GM19395 (cell line): ENCODE data around the gene LCN15.
"Not testable (repeated sequence)": the region's sequence is repeated elsewhere in the genome, so short reads cannot be mapped to it uniquely, and the experiment has no call there.

Source experiments
- ATAC-seq: cut with Tn5 transposase; IDR thresholded peaks from one replicate; pipeline ENCODE4 v1.9.1; 2021; ENCODE audit warnings: mild to moderate bottlenecking, moderate library complexity; ENCODE audit not compliant: unreplicated experiment

The LCN15 gene, protein sequence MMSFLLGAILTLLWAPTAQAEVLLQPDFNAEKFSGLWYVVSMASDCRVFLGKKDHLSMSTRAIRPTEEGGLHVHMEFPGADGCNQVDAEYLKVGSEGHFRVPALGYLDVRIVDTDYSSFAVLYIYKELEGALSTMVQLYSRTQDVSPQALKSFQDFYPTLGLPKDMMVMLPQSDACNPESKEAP

DNA sequence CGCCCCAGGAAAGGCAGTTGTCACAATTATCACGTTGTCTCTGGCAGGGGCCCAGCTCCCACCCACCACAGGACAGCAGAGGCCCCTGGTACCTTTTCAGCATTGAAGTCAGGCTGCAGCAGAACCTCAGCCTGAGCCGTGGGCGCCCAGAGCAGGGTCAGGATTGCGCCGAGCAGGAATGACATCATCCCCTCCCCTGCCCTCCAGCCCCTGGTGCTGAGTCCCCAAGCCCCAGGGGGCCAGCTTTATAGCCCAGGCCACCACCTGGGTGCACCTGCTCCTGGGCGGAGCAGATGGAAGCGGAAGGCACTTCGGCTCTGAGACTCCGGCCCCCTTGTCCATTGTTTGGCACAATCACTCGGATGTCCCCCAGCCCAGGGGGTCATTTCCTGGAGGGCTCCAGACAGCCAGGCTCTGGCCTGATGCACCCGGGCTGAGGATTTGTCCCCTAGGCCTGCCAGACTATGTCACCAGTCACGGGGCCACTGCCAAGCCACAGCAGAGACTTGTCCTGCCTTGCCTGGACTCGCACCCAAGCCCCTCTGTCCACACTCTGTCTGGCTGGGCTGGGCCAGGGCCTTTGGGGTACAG, at the start of gene LCN15:
TSS of gene LCN15 (minus strand) at position 218 of the 591 bp plus-strand sequence. CDS start at position 188, 30 bp downstream.
- no peak for ATAC-seq

DNA sequence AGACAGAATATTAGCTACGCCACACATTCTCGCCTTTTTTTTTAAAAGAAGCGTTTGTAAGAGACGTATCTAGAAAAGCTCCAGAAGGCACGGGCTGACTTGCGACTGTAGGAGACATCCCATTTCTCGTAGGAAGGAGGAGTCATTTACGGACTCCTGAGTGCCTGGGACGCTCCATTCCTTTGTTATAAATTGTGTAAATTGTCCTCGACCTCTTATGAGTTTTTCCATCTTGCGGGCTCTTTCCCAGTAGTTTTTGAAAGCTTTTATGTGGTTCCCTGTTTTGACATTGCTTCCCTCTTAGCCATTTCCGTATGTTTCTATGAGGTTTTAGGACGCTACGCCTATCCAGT, 44.5 kb upstream of the LCN15 start:
- ATAC-seq: no peak

DNA sequence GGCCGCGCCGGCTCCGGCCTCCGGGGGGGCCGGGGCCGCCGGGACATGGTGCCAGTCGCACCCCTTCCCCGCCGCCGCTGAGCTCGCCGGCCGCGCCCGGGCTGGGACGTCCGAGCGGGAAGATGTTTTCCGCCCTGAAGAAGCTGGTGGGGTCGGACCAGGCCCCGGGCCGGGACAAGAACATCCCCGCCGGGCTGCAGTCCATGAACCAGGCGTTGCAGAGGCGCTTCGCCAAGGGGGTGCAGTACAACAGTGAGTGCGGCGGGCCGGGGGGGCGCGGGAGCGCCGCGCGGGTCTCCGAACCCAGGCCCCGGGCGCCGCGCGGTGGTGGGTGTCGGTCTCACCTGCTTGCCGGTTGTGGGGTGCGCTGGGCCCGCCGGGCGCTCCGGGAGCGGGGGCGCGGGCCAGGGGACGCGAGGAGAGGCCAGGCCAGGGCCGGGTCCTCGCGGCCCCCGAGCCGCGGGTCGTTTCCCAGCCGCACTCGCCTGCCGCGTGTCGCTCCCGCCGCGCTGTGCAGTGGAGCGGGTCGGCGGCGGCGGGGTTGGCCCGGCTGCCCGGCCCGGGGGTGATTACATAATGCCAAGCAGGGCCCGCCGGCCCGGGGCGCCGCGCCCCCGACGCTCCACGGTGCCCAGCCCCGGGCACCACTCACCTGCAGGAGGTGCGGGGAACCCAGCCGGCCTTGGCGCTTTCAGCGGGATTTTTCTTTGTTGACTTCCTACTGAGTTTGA, 43.9 kb upstream of the LCN15 start:
- peak; percentile 37 for ATAC-seq

DNA sequence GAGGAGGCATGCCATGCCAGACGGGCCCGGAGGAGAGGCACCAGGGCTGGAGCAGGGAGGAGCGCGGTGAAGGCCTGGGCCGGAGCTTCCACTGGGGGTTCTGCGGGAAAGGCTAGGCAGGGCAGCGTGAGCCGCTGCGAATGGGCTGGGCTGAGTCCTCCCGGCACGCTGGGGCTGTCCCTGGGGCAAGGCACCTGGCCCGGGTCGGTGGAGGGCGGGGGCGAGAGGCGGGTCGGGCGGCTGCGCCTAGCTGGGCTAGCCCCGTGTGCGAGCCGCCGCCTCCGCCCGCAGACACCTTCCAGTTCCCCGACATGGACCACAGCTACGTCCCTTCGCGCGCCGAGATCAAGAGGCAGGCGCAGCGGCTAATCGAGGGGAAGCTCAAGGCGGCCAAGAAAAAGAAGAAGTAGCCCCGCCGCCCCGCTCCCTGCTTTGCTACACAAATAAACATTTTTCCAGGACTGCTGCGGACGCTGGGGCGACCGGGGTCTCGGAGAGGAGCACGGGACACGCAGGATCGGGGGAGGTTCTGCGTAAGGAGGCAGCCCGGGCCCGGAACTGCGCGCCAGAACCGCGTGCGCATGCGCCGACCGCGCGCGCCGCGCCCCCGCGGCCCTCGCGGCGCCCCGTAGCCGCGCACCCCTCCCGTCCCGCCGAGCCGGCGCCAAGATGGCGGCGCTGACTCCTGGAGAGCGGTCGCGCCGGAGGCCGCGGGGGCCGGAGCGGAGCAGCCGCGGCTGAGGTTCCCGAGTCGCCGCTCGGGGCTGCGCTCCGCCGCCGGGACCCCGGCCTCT, 43.2 kb upstream of the LCN15 start, which contains the start of gene RABL6:
TSS of gene RABL6 (plus strand) at position 668 of the 794 bp plus-strand sequence. CDS start 249 bp downstream, outside the sequence.
- peak; percentile 77 for ATAC-seq

DNA sequence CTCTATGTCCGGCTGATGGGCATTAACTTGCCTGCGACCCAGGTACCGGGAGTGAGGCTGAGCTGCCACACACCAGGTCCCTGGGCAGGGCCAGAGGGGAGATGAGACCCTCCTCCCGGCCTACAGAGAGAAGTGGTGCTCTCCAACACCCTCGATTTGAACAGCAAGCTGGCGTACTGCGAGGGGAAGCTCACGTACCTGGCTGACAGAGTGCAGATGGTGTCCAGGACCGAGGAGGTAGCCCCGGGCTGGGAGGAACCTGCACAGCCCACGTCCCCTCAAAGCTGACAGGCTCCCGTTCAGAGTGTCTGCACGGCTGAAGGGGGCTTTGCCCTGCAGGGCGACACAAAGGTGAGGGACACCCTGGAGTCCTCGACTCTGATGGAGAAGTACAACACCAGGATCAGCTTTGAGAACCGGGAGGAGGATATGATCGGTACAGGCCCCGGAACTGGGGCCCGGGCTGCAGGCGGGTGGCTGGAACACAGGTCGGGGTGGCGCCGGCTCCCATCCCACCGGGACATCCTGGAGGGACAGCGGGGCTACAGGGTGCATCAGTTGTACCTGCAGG, 42.4 kb upstream of the LCN15 start:
- ATAC-seq: no peak

DNA sequence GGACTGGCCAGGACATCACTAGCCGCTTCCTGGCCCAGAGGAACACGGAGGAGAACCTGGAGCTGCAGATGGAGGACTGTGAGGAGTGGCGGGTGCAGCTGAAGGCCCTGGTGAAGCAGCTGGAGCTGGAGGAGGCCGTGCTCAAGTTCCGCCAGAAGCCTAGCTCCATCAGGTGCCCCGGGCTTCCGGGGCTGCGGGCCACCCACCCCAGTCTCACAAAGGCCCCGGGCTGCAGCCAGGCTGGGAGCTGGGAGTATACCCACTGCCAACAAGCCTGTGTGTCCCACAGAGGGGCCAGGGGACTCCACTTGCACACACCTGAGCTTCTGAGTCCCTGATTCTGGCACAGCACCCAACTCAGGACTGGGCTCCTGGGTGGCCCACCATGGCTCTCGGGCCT, 41.7 kb upstream of the LCN15 start:
- no peak for ATAC-seq

DNA sequence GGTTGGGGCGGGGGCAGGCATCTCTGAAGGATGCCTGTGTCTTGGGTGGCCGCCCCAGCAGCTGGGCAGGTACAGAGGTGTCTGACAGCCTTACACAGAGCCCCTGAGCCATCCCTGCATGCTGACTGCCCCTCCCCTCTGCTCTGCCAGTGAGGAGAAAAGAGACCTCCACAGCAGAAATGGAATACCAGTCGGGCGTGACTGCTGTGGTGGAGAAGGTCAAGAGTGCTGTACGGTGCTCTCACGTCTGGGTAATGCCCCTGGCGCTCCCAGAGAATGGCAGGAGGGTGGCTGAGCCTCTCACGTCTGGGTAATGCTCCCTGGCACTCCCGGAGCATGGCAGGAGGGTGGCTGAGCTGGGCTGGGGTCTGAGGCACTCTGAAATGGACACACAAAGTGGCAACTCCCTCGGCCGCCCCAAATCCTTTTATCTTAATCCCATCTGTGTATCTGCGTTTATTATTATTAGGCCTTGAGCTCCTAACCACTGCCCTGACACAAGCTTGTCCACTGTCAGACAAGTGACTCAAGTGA, 41.0 kb upstream of the LCN15 start:
- no peak for ATAC-seq

DNA sequence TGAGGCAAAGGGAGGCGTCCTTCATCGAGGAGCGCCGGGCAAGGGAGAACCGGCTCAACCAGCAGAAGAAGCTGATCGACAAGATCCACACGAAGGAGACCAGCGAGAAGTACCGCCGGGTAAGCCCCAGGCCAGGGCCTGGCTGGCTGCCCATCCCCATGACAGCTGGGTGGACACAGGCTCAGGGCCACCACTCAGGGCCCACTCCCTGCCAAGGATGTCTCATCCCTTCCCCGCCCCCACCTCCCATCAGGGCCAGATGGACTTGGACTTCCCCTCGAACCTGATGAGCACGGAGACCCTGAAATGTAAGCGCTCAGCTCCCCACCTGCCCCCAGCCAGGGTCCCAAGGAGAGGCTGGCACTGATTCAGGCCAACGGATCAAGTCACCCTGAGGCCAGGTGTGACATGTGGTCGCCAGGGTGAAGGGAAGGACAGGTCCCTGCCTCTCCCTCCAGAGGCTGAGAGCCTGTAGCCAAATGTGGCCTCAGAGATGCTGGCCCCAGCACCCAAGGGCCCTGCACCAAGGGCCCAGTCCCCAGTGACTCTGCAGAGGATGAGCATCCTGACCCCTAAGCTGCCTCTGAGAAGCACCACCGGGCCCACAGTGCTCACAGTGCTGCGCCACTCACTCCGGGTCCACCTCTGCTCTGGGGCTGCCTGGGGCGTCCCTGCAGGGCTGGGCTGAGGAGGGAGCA, 40.3 kb upstream of the LCN15 start:
- no peak for ATAC-seq

DNA sequence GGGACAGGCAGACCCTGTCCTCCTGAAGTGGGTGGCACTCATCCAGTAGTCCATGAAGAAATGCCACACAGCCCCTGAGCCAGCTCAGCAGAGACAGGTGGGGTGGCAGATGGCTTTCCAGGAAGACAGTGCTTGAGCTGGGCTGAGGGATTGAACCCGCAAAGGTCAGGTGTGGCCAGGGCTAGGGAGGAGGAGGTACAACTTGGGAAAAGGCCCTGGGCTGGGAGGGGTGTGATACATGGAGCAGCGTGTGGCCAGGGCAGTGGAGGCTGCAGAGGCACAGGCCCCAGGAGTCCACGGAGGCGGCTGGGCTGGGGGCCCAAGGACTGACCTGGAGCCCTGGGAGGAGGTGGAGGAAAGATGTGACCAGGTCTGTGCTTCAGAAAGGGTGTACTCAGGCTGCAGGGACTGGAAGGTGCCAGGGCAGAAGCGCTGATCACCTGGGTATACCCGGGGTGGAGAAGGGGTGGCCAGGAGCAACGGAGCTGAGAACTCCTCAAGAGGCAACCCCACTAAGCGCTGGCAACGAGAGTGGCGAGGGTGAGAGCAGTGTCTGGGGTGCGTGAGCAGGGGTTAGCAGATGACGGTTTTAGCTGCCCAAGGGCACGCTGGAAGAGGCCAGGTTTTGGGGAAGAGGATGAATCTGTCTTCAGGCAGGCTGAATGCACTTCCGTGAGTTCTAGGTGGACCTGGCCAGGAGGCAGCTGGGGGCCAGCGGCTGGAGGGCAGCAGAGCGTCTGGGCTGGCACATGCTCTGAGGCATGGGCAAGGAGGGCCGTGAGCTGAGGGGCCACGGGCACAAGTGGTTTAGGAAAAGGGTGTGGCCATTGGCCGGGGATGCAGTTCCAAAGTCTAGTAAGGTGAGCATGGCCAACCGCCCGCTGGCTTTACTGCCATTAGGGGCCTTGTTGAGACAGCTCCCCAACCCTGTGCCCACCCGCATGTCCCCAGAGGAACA, 39.5 kb upstream of the LCN15 start:
- ATAC-seq: no peak

DNA sequence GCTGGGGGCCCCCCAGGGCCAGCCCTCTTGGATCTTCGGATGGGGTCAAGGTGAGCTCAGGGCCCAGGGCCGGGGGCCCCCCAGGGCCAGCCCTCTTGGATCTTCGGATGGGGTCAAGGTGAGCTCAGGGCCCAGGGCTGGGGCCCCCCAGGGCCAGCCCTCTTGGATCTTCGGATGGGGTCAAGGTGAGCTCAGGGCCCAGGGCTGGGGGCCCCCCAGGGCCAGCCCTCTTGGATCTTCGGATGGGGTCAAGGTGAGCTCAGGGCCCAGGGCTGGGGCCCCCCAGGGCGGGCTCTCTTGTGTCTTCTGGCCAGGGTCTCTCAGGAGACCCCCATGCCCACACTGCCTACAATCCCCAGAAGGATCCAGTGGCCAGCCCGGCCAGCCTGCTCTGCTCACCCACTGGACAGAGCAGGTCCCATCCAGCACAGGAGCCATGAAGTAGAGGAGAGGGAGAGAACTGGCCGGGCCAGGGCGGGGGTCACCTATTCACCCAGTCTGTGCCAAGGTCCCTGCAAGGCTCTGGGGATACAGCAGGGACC, 38.8 kb upstream of the LCN15 start:
- ATAC-seq: not testable (repeated sequence)

DNA sequence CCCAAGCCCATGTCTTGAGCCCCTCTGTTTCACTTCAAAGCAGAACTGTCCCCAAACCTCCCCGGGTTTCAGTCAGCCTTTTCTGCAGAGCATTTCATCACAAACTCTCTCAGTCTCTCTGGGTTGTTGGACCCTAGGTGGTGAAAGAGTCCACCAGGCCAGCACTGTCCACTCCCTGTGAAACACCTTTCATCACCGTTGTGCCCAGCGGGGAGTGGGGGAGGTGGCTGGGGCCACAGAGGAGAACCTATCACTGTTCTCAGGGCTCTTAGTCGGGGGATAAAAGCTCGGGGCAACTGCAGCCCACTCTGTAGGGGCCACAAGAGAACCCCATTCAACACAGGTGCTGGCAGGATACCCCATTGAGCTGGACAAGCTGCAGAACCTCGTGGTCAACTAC, 38.0 kb upstream of the LCN15 start:
- ATAC-seq: no peak

DNA sequence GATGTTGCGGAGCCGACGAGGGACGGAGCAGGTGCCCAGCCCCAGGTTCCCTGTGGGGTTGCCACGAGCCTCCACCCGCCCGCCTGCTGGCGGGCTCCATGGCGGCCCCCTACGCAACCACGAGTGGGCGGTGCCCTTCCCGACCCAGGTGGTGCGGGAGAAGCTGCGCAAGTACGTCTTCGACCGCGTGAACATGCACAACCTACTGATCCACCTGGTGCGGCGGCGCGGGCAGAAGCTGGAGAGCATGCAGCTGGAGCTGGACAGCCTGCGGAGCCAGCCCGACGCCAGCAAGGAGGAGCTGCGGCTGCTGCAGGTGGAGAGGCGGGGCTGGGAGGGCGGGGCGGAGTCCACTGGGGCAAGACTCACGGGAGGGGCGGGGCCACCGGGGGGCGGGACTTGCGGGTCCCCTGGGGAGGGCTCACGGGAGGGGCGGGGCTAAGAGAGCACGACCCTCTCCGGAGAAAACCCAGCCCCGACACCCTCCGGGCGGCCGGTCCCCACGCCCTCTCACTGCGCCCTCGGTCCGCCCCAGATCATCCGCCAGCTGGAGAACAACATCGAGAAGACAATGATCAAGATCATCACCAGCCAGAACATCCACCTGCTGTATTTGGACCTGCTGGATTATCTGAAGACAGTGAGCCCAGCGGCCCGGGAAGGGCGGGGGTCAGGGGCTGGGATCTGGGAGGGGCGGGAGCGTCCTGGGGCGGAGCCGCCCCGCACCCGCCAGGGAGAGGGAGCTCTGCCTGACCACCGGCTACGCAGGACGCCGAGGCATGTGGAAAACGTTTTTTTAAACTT, 35.7 kb upstream of the LCN15 start:
- ATAC-seq: peak; percentile 48

DNA sequence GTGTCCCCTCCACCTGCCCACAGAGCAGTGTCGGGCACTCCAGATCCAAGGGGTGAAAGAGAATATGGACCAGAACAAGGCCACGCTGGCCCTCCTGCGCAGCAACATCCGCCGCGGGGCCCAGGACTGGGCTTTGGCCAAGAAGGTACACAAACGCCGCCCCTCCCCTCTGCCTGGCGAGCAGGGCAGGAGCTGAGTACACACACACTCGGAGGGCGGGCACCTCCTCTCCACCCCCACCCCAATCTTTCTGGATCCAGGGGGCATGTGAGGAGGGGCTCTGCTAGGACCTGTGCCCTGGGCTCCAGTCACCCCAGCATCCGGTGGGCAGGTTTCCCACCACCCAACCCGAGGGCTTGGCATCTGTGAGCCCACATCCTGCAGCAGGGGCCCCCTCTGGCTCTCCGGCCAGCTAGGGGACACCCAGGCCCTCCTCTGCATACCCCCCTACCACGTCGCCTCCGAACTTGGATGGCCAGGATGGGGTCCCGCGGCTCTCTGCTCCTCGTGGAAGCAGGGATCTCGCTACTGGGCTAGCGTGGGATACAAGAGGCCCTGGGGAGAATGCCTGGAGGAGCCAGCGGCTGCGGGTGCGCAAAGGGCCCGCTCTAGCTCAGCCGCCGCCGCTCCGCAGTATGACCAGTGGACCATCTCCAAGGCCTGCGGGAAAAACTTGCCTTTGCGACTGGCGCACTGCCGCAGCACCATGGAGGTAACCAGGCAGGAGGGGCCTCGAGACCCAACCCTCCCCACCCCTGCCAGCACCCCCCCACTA, 34.9 kb upstream of the LCN15 start:
- no peak for ATAC-seq

DNA sequence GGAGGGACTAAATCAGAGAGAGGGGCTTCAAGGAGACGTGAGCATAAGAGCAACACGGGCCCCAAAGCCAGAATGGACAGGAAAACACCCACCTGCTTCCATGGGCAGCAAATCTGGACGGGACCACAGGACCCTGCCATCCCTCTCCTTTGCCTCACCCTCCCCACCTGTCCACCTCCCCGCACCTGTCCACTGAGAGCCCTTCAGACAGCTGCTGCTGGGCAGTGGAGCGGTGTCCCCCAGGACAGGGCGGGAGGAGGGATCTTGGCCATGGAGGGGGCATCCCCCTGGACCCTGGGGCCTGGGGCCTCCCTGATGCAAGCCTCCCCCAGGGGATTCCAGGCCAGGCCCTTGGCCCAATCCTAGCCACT, 34.4 kb upstream of the LCN15 start:
- no peak for ATAC-seq

DNA sequence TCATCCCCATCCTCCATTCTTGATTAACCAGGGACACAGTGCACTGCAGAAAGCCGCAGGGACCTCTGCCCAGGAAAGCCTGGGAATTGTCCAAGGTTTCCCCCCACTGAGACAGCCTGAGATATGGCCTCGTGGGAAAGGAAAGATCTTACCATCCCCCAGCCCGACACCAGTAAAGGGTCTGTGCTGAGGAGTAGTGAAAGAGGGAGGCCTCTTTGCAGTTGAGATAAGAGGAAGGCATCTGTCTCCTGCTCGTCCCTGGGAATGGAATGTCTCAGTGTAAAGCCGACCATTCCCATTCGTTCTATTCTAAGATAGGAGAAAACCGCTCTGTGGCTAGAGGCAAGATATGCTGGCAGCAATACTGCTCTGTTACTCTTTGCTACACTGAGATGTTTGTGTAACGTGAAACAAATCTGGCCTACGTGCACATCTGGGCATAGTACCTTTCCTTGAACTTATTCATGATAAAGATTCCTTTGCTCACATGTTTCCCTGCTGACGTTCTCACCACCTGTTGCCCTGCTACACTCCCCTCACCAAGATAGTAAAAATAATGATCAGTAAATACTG, 32.5 kb upstream of the LCN15 start:
- not testable (repeated sequence) for ATAC-seq

DNA sequence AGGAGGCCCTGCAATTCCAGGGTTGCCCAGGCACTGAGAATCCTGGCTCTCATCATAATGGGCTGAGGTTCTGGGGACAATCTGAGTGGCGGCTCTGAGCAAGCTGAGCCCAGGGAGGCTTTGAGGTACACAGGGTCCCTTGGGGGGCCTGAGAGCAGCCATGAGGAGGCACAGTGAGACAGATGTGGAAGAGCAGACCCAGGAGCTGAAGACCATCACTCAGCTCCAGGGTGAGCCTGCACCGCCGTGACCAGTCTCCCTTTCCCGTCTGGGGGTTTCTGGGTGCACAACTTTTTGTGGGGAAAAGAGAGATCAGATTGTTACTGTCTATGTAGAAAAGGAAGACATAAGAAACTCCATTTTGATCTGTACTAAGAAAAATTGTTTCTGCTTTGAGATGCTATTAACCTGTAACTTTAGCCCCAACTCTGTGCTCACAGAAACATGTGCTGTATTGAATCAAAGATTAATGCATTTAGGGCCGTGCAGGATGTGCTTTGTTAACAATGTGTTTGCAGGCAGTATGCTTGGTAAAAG, 32.0 kb upstream of the LCN15 start, which contains the start of gene CCDC183:
TSS of gene CCDC183 (plus strand) at position 101 of the 537 bp plus-strand sequence. CDS start at position 161, 60 bp downstream.
- ATAC-seq: no peak

DNA sequence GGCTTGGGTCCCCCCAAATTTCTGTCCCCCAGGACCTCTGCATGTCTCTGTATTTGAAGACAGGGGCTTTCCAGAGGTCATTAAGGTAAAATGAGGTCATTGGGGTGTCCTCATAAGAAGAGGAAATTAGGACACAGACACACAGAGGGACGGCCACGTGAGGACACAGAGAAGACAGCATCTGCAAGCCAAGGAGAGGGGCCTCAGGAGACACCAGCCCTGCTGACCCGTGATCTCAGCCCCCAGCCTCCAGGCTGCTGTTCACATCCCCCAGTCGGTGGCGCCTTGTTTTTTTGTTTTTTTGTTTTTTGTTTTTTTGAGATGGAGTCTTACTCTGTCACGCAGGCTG, 30.7 kb upstream of the LCN15 start:
- ATAC-seq: no peak
